Measurements from ENCODE around the gene KREMEN1. TPM values are rescaled to one million over a fixed set of nuclear protein-coding genes. Genes with fewer than 3 reads are reported as not detected.

The KREMEN1 gene
- total RNA-seq, 1 experiment from 2014 or later: 31.9 TPM

DNA sequence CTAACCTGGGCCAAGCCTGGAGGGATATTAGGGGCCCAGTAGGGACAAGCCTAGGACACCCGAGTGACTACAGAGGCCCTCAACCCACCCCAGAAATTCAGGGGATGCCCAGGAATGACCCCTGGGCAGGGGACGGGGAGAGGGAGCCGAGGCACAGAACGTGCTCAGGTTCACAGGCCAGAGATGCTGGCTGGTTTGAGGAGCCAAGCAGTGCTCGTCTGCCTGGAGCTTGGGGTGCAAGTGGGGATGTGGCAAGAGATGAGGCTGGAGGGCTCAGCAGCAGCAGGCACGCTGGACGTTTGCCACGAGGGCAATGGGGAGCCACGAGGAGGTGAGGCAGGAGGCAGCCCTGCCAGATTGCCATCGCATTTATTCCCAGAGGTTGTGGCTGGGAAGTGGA lies 98.9 kb downstream of the KREMEN1 start:
- no peaks in the 10 kb centered on the region for H4K20me1 ChIP-seq (ENCODE audit: insufficient read depth)
- no peak for DNase-seq (ENCODE audit: low read depth, low spot score)
- 0 out of 4 replicates have a peak, but pooled peaks cover 0 to 3% of the 10 kb centered on the region in 2 experiments for H3K9me3 ChIP-seq (ENCODE audit: control insufficient read depth in 1 of 2, insufficient read depth in 1 of 2, low read depth in 1 of 2, low read length in 2 of 2)
- no peak overlapping the region for H3K9ac ChIP-seq (ENCODE audit: low read length)
- intact Hi-C loops (cut with micrococcal nuclease): no loop called here
- TF ChIP-seq, protein P1, sequence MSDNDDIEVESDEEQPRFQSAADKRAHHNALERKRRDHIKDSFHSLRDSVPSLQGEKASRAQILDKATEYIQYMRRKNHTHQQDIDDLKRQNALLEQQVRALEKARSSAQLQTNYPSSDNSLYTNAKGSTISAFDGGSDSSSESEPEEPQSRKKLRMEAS (IDR thresholded peaks at IDR 0.05): no peak
- TF ChIP-seq YY1 (IDR thresholded peaks at IDR 0.05; ENCODE audit: extremely low read depth, insufficient replicate concordance, low read depth, low read length): no peak
- TF ChIP-seq, protein P2, sequence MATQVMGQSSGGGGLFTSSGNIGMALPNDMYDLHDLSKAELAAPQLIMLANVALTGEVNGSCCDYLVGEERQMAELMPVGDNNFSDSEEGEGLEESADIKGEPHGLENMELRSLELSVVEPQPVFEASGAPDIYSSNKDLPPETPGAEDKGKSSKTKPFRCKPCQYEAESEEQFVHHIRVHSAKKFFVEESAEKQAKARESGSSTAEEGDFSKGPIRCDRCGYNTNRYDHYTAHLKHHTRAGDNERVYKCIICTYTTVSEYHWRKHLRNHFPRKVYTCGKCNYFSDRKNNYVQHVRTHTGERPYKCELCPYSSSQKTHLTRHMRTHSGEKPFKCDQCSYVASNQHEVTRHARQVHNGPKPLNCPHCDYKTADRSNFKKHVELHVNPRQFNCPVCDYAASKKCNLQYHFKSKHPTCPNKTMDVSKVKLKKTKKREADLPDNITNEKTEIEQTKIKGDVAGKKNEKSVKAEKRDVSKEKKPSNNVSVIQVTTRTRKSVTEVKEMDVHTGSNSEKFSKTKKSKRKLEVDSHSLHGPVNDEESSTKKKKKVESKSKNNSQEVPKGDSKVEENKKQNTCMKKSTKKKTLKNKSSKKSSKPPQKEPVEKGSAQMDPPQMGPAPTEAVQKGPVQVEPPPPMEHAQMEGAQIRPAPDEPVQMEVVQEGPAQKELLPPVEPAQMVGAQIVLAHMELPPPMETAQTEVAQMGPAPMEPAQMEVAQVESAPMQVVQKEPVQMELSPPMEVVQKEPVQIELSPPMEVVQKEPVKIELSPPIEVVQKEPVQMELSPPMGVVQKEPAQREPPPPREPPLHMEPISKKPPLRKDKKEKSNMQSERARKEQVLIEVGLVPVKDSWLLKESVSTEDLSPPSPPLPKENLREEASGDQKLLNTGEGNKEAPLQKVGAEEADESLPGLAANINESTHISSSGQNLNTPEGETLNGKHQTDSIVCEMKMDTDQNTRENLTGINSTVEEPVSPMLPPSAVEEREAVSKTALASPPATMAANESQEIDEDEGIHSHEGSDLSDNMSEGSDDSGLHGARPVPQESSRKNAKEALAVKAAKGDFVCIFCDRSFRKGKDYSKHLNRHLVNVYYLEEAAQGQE (IDR thresholded peaks at IDR 0.05; ENCODE audit: low read depth): no peak
- H3K4me3 ChIP-seq (replicated peaks in 1 of 2; ENCODE audit: low read depth in 1 of 2, low read length in 2 of 2): no peak overlapping the region
- H2AFZ ChIP-seq (ENCODE audit: low read depth, low read length, poor library complexity, severe bottlenecking): no peak overlapping the region
- H3K4me1 ChIP-seq (ENCODE audit: control insufficient read depth in 1 of 2, insufficient read depth in 2 of 2, low read length in 2 of 2): no peaks in the 10 kb centered on the region
- H3K36me3 ChIP-seq (ENCODE audit: control insufficient read depth in 1 of 2, insufficient read depth in 2 of 2, low read length in 2 of 2): no peaks in the 10 kb centered on the region
- BruUV-seq (replicated peaks): no TSS peak
- ChIA-PET RAD21 (ENCODE audit: low non-redundant PET in 1 of 2, low total read pairs in 2 of 2, uncharacterized antibody in 2 of 2, unreplicated experiment in 2 of 2) (no interaction called here), POLR2A (no interaction called here), CTCF (no interaction called here)
- H3K79me2 ChIP-seq (ENCODE audit: insufficient read depth, low read length): no peaks in the 10 kb centered on the region
- no peak overlapping the region for H3K27ac ChIP-seq (ENCODE audit: low read depth, low read length)
- H3K9me2 ChIP-seq (ENCODE audit: insufficient read depth): no peaks in the 10 kb centered on the region
- H3K4me2 ChIP-seq (ENCODE audit: low read length): no peak overlapping the region
- ATAC-seq: no peak
- no peaks in the 10 kb centered on the region for H3K27me3 ChIP-seq (ENCODE audit: insufficient read depth, low read length)

DNA sequence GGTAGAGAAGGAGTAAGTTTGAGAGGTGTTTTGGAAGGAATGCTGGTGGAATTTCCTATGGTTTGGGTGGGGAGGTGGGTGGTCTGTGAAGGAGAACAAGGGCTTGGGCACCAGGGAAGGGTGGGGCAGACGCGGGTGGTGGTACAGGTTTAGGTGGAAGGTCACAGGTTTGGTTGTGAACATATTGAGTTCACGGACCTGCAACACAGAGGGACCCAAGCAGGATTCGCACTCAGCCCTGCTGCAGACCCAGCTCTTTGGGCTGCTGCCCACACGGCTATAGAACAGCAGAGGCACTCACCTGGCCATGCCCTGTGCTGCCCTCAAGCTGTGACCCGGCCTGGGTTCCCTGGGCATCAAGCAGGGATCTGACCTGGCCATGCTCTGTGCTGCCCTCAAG lies 99.4 kb downstream of the KREMEN1 start:
- H3K4me3 ChIP-seq (replicated peaks in 1 of 2; ENCODE audit: low read depth in 1 of 2, low read length in 2 of 2): no peak overlapping the region
- RAD21 ChIA-PET (ENCODE audit: low non-redundant PET in 1 of 2, low total read pairs in 2 of 2, uncharacterized antibody in 2 of 2, unreplicated experiment in 2 of 2): no interaction called here
- TF ChIP-seq, protein P1 (IDR thresholded peaks at IDR 0.05): no peak
- TF ChIP-seq EZH2 (IDR thresholded peaks at IDR 0.05) (no peak), ZFX (IDR thresholded peaks at IDR 0.05) (no peak), RAD21 (IDR thresholded peaks at IDR 0.05; ENCODE audit: low read depth) (no peak), YY1 (IDR thresholded peaks at IDR 0.05; ENCODE audit: extremely low read depth, insufficient replicate concordance, low read depth, low read length) (no peak), JUND (IDR thresholded peaks at IDR 0.05) (no peak), POLR2AphosphoS5 (IDR thresholded peaks at IDR 0.05; ENCODE audit: low read depth, low read length) (no peak), TCF7L2 (IDR thresholded peaks at IDR 0.05; ENCODE audit: borderline replicate concordance, extremely low read depth, insufficient read depth, insufficient read length) (no peak)
- TF ChIP-seq, protein P2 (IDR thresholded peaks at IDR 0.05; ENCODE audit: low read depth): no peak
- no peaks in the 10 kb centered on the region for H3K36me3 ChIP-seq (ENCODE audit: control insufficient read depth in 1 of 2, insufficient read depth in 2 of 2, low read length in 2 of 2)
- no peak overlapping the region for H3K4me2 ChIP-seq (ENCODE audit: low read length)
- BruUV-seq (replicated peaks): no TSS peak
- H3K9me2 ChIP-seq (ENCODE audit: insufficient read depth): no peaks in the 10 kb centered on the region
- no peaks in the 10 kb centered on the region for H4K20me1 ChIP-seq (ENCODE audit: insufficient read depth)
- H3K4me1 ChIP-seq (ENCODE audit: control insufficient read depth in 1 of 2, insufficient read depth in 2 of 2, low read length in 2 of 2): no peaks in the 10 kb centered on the region
- intact Hi-C loops (cut with micrococcal nuclease): no loop called here
- 0 out of 4 replicates have a peak, but pooled peaks cover 0 to 3% of the 10 kb centered on the region in 2 experiments for H3K9me3 ChIP-seq (ENCODE audit: control insufficient read depth in 1 of 2, insufficient read depth in 1 of 2, low read depth in 1 of 2, low read length in 2 of 2)
- no peaks in the 10 kb centered on the region for H3K27me3 ChIP-seq (ENCODE audit: insufficient read depth, low read length)
- H3K9ac ChIP-seq (ENCODE audit: low read length): no peak overlapping the region
- no peak overlapping the region for H2AFZ ChIP-seq (ENCODE audit: low read depth, low read length, poor library complexity, severe bottlenecking)
- CTCF ChIA-PET: no interaction called here
- ATAC-seq (no peak), DNase-seq (ENCODE audit: low read depth, low spot score) (no peak)
- no peak overlapping the region for H3K27ac ChIP-seq (ENCODE audit: low read depth, low read length)
- no peaks in the 10 kb centered on the region for H3K79me2 ChIP-seq (ENCODE audit: insufficient read depth, low read length)
- POLR2A ChIA-PET: no interaction called here
